ENCODE results near the gene GLCE. TPM values are rescaled to one million over a fixed set of nuclear protein-coding genes. Genes with fewer than 3 reads are reported as not detected.

Gene GLCE
- total and polyA plus RNA-seq, 2 donors (not counting 1 experiment from before 2014, with no cell fraction given), result 21.7 to 23.9 TPM

GRCh38 chr15:69293741-69294615 is 133.5 kb downstream of the GLCE start:
- no peak overlapping the region for H3K4me3 ChIP-seq (replicated peaks in 1 of 4; ENCODE audit: control extremely low read depth in 1 of 4, insufficient read depth in 1 of 4, low read depth in 3 of 4, low read length in 4 of 4)
- H3K9ac ChIP-seq (ENCODE audit: insufficient read depth, low read length), result no peak overlapping the region
- no peak overlapping the region for H3K27ac ChIP-seq (ENCODE audit: insufficient read depth, low read length)
- DNase-seq (ENCODE audit: low read depth in 2 of 2), result no peak
- no peaks in the 10 kb centered on the region for H3K79me2 ChIP-seq (ENCODE audit: control insufficient read depth, insufficient read depth, low read length)
- H4K20me1 ChIP-seq (ENCODE audit: control insufficient read depth, extremely low read depth, insufficient read depth, low read length), result no peaks in the 10 kb centered on the region
- H3K27me3 ChIP-seq (ENCODE audit: control insufficient read depth, insufficient read depth, low read length), result no peaks in the 10 kb centered on the region
- no peaks in the 10 kb centered on the region for H3K4me1 ChIP-seq (ENCODE audit: control insufficient read depth, extremely low read depth, insufficient read depth, low read length)
- H2AFZ ChIP-seq (ENCODE audit: low read length), result no peak overlapping the region
- H3K36me3 ChIP-seq (ENCODE audit: control insufficient read depth, insufficient read depth, low read length), result no peaks in the 10 kb centered on the region
- no peaks in the 10 kb centered on the region for H3K9me3 ChIP-seq (ENCODE audit: control insufficient read depth, insufficient read depth, low read depth, low read length)
- TF ChIP-seq EZH2 (IDR thresholded peaks at IDR 0.05; ENCODE audit: low read length, missing control alignments) (no peak), CTCF (conservative IDR thresholded peaks at IDR 0.05 in 1 of 2, IDR thresholded peaks at IDR 0.05 in 1 of 2; ENCODE audit: low read depth in 1 of 2, low read length in 2 of 2) (no peak)
- H3K4me2 ChIP-seq (ENCODE audit: extremely low read depth, insufficient read depth, low read length), result no peak overlapping the region

- H3K4me2 ChIP-seq (ENCODE audit: extremely low read depth, insufficient read depth, low read length), result no peak overlapping the region
- no peak overlapping the region for H3K27ac ChIP-seq (ENCODE audit: insufficient read depth, low read length)
- no peaks in the 10 kb centered on the region for H4K20me1 ChIP-seq (ENCODE audit: control insufficient read depth, extremely low read depth, insufficient read depth, low read length)
- no peak overlapping the region for H3K4me3 ChIP-seq (replicated peaks in 1 of 4; ENCODE audit: control extremely low read depth in 1 of 4, insufficient read depth in 1 of 4, low read depth in 3 of 4, low read length in 4 of 4)
- no peak overlapping the region for H3K9ac ChIP-seq (ENCODE audit: insufficient read depth, low read length)
- H2AFZ ChIP-seq (ENCODE audit: low read length), result no peak overlapping the region
- H3K36me3 ChIP-seq (ENCODE audit: control insufficient read depth, insufficient read depth, low read length), result no peaks in the 10 kb centered on the region
- TF ChIP-seq CTCF (conservative IDR thresholded peaks at IDR 0.05 in 1 of 2, IDR thresholded peaks at IDR 0.05 in 1 of 2; ENCODE audit: low read depth in 1 of 2, low read length in 2 of 2) (no peak), EZH2 (IDR thresholded peaks at IDR 0.05; ENCODE audit: low read length, missing control alignments) (no peak)
- DNase-seq (ENCODE audit: low read depth in 2 of 2), result no peak
- H3K79me2 ChIP-seq (ENCODE audit: control insufficient read depth, insufficient read depth, low read length), result no peaks in the 10 kb centered on the region
- no peaks in the 10 kb centered on the region for H3K4me1 ChIP-seq (ENCODE audit: control insufficient read depth, extremely low read depth, insufficient read depth, low read length)
- H3K27me3 ChIP-seq (ENCODE audit: control insufficient read depth, insufficient read depth, low read length), result no peaks in the 10 kb centered on the region
- H3K9me3 ChIP-seq (ENCODE audit: control insufficient read depth, insufficient read depth, low read depth, low read length), result no peaks in the 10 kb centered on the region
Observed at GRCh38 chr15:69296606-69297005, 136.2 kb downstream of the GLCE start.

GRCh38 chr15:69297642-69298353 is 137.4 kb downstream of the GLCE start:
- no peak for DNase-seq (ENCODE audit: low read depth in 2 of 2)
- Histone ChIP-seq H3K9ac (ENCODE audit: insufficient read depth, low read length) (no peak overlapping the region), H3K27me3 (ENCODE audit: control insufficient read depth, insufficient read depth, low read length) (no peaks in the 10 kb centered on the region), H4K20me1 (ENCODE audit: control insufficient read depth, extremely low read depth, insufficient read depth, low read length) (no peaks in the 10 kb centered on the region), H2AFZ (ENCODE audit: low read length) (no peak overlapping the region), H3K4me2 (ENCODE audit: extremely low read depth, insufficient read depth, low read length) (no peak overlapping the region), H3K27ac (ENCODE audit: insufficient read depth, low read length) (no peak overlapping the region), H3K79me2 (ENCODE audit: control insufficient read depth, insufficient read depth, low read length) (no peaks in the 10 kb centered on the region), H3K4me1 (ENCODE audit: control insufficient read depth, extremely low read depth, insufficient read depth, low read length) (no peaks in the 10 kb centered on the region), H3K4me3 (replicated peaks in 1 of 4; ENCODE audit: control extremely low read depth in 1 of 4, insufficient read depth in 1 of 4, low read depth in 3 of 4, low read length in 4 of 4) (no peak overlapping the region), H3K36me3 (ENCODE audit: control insufficient read depth, insufficient read depth, low read length) (no peaks in the 10 kb centered on the region), H3K9me3 (ENCODE audit: control insufficient read depth, insufficient read depth, low read depth, low read length) (no peaks in the 10 kb centered on the region)
- TF ChIP-seq CTCF (conservative IDR thresholded peaks at IDR 0.05 in 1 of 2, IDR thresholded peaks at IDR 0.05 in 1 of 2; ENCODE audit: low read depth in 1 of 2, low read length in 2 of 2) (no peak), EZH2 (IDR thresholded peaks at IDR 0.05; ENCODE audit: low read length, missing control alignments) (no peak)

Measured in fibroblast of lung (primary cell).